Breast epithelium (tissue), 4 donors: Measurements from ENCODE around the gene UST. TPM values are rescaled to one million over a fixed set of nuclear protein-coding genes. Genes with fewer than 3 reads are reported as not detected.
"Not testable (repeated sequence)": the region's sequence is repeated elsewhere in the genome, so short reads cannot be mapped to it uniquely, and the experiment has no call there.

Experiments used
- DNase-seq, 2 donors: peaks; one replicate each; pipeline ENCODE4 v3.0.0-alpha.2; 2019; ENCODE audit warnings: low spot score in 2 of 2
- H3K27ac ChIP-seq, 2 donors: fragments of 200-600 bp; sonication (generic) in 1 of 2; one replicate each; pipeline ENCODE4 v1.5.1; 2016 to 2019; ENCODE audit warnings: mild to moderate bottlenecking in 1 of 2
- H3K27me3 ChIP-seq, 2 donors: fragments of 200-600 bp; sonication (generic) in 1 of 2; one replicate each; pipeline versions ENCODE4 v1.5.1 to v1.6.0; 2017 to 2019; ENCODE audit warnings: control low read depth in 1 of 2, mild to moderate bottlenecking in 1 of 2
- H3K36me3 ChIP-seq: fragments of 200-600 bp; one replicate; pipeline ENCODE4 v1.5.1; 2019
- H3K4me1 ChIP-seq, 2 donors: fragments of 200-600 bp; sonication (generic); one replicate each; pipeline ENCODE4 v1.5.1; 2016 to 2019; ENCODE audit warnings: control low read depth in 1 of 2
- H3K4me3 ChIP-seq, 3 donors: fragments of 200-600 bp; sonication (generic); 1 replicate in 2 of 3; 2 replicates in 1 of 3; pipeline ENCODE4 v1.5.1; 2016 to 2019; ENCODE audit warnings: mild to moderate bottlenecking in 3 of 3, moderate library complexity in 2 of 3
- H3K9me3 ChIP-seq, 2 donors: fragments of 200-600 bp; sonication (generic) in 1 of 2; one replicate each; pipeline ENCODE4 v1.5.1; 2016 to 2019; ENCODE audit warnings: control low read depth in 1 of 2
- POLR2A ChIP-seq: fragments of 450-650 bp; IDR thresholded peaks from one replicate; pipeline ENCODE4 v1.6.1; 2016; ENCODE audit warnings: antibody characterized with exemption, mild to moderate bottlenecking, moderate library complexity
- POLR2AphosphoS5 ChIP-seq, 3 donors: sonication (generic); formaldehyde crosslinking; IDR thresholded peaks; one replicate each; pipeline ENCODE4 v1.6.1; 2017; ENCODE audit warnings: antibody characterized with exemption in 3 of 3
- intact Hi-C: fragments of 100-400 bp; cut with DNase I; formaldehyde crosslinking; loops from one replicate; pipeline ENCODE4 v1.15.1; 2023; ENCODE audit warnings: low total_unique reads
- total RNA-seq, 3 donors: library from RNA; depleted of rRNA; stranded (reverse); fragments of >200 nt; gene quantifications; one replicate each; pipeline ENCODE4 v1.1.0, GENCODE V29; 2016
- TF ChIP-seq, protein P1 (sequence below), 3 donors: fragments of 450-650 bp; IDR thresholded peaks; one replicate each; pipeline ENCODE4 v1.5.1; 2016 to 2017; ENCODE audit warnings: antibody characterized with exemption in 3 of 3, mild to moderate bottlenecking in 3 of 3, moderate library complexity in 3 of 3

The UST gene
- total RNA-seq, 3 donors from 2014 or later: 10.5 to 28.8 (median 13.2) TPM

DNA sequence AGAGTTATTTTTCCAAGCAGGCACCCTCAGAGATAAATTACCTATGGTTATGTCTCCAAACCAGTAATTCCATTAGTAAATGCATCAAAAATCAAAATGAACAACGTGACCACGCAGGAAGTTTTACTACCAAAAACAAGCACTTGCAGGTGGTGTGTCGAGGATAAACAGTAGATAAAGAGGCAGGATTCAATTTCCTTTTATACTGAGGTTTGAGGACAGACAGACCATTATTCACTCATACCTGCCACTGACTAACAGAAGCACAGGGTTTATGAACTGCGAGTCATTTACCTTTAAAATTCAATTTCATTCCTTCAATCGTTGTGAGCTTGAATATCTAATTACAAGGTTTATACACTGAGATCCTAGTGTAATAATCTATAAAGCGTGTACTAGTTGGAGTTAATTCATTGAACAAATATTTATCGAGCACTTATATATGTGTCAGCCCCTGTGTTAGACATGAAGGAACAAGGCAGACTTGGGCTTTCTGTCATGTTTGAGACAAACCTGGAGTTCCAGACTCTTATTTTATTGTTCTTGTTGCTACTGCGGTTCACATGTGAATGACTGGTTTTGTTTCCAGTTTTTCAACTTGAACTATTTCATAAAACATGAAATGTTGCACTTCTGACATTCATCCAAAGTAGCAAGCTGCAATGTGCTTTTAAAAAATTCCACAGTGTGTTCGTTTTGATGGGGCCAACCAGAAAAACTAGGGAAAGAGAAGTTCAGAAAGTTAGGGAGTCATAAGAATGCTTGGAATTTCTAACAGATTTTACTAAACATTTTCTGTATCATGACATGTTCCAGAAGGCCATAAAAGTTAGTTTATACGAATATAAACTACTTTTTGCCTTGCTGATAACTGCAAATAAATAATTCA, 205.6 kb downstream of the UST start:
- Histone ChIP-seq H3K27ac (no peak overlapping the region), H3K4me3 (no peak overlapping the region), H3K9me3 (no peaks in the 10 kb centered on the region), H3K27me3 (no peaks in the 10 kb centered on the region), H3K4me1 (no peaks in the 10 kb centered on the region), H3K36me3 (no peaks in the 10 kb centered on the region)
- TF ChIP-seq, protein P1, sequence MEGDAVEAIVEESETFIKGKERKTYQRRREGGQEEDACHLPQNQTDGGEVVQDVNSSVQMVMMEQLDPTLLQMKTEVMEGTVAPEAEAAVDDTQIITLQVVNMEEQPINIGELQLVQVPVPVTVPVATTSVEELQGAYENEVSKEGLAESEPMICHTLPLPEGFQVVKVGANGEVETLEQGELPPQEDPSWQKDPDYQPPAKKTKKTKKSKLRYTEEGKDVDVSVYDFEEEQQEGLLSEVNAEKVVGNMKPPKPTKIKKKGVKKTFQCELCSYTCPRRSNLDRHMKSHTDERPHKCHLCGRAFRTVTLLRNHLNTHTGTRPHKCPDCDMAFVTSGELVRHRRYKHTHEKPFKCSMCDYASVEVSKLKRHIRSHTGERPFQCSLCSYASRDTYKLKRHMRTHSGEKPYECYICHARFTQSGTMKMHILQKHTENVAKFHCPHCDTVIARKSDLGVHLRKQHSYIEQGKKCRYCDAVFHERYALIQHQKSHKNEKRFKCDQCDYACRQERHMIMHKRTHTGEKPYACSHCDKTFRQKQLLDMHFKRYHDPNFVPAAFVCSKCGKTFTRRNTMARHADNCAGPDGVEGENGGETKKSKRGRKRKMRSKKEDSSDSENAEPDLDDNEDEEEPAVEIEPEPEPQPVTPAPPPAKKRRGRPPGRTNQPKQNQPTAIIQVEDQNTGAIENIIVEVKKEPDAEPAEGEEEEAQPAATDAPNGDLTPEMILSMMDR (IDR thresholded peaks at IDR 0.05): no peak
- TF ChIP-seq POLR2A (no peak), POLR2AphosphoS5 (IDR thresholded peaks at IDR 0.05) (no peak)
- intact Hi-C loops: no loop called here
- DNase-seq: no peak

DNA sequence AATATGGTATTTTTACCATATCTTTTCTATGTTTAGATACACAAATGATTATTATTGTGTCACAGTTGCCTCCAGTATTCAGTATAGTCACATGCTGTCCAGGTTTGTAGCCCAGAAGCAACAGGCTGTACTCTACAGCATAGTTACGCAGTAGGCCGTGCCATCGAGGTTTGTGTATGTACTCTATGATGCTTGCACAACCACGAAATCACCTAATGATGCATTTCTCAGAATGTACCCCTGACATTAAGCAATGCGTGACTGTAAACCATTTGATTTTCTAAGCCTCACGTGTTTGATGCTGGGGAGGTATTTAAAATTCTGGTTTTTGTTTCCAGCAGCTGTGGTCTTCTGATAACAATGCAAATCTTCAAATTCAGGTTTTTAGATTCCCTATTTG, 207.6 kb downstream of the UST start:
- Histone ChIP-seq H3K36me3 (no peaks in the 10 kb centered on the region), H3K4me1 (no peaks in the 10 kb centered on the region), H3K4me3 (no peak overlapping the region), H3K27me3 (no peaks in the 10 kb centered on the region), H3K27ac (no peak overlapping the region), H3K9me3 (no peaks in the 10 kb centered on the region)
- TF ChIP-seq POLR2AphosphoS5 (IDR thresholded peaks at IDR 0.05) (no peak), POLR2A (no peak)
- TF ChIP-seq, protein P1 (IDR thresholded peaks at IDR 0.05): no peak
- intact Hi-C loops: no loop called here
- no peak for DNase-seq

DNA sequence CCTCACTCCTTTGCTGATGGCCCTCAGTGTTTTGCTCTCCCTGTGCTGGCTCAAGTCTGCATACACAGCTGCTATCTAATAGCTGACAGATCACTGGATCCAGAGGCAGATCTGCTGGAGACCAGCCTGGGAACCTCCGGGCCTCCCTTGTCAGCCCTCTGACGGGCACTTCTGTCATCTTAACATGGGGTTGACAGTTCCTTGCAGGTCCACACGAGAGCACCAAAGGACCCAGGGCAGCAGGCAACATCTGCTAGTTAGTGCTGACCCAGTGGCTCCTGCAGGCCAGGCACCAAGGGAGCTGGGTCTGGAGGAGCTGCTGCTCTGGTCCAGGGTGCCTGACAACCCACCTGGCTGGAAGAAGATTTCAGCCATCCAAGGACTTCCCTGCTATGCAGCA, 208.1 kb downstream of the UST start:
- no peak overlapping the region for H3K4me3 ChIP-seq
- H3K36me3 ChIP-seq: no peaks in the 10 kb centered on the region
- H3K4me1 ChIP-seq: no peaks in the 10 kb centered on the region
- no peak for DNase-seq
- TF ChIP-seq POLR2A (no peak), POLR2AphosphoS5 (IDR thresholded peaks at IDR 0.05) (no peak)
- TF ChIP-seq, protein P1 (IDR thresholded peaks at IDR 0.05): no peak
- no peaks in the 10 kb centered on the region for H3K27me3 ChIP-seq
- H3K27ac ChIP-seq: no peak overlapping the region
- intact Hi-C loops: no loop called here
- H3K9me3 ChIP-seq: no peaks in the 10 kb centered on the region

DNA sequence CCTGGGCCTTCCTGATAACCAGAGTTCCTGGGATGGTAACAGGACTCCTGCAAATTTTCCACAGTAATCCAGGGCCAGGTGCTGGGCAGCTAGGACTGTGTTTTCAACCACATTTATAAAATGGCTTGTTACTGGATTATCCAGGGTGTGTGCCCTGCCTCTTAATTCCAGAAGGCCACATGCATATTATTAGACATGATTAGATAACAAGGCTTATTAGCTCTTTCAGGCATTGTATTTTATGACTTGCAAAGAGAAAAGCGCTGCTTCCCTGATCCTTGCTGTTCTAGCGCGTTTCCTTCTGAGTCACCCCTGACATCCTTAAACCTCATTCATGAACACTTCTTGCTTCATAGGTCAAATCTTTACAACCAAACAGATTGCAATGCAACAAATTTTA, 208.6 kb downstream of the UST start:
- no peaks in the 10 kb centered on the region for H3K9me3 ChIP-seq
- H3K36me3 ChIP-seq: no peaks in the 10 kb centered on the region
- no peaks in the 10 kb centered on the region for H3K27me3 ChIP-seq
- TF ChIP-seq, protein P1 (IDR thresholded peaks at IDR 0.05): no peak
- TF ChIP-seq POLR2AphosphoS5 (IDR thresholded peaks at IDR 0.05) (no peak), POLR2A (no peak)
- intact Hi-C loops: no loop called here
- no peak overlapping the region for H3K4me3 ChIP-seq
- no peak overlapping the region for H3K27ac ChIP-seq
- no peak for DNase-seq
- H3K4me1 ChIP-seq: no peaks in the 10 kb centered on the region

DNA sequence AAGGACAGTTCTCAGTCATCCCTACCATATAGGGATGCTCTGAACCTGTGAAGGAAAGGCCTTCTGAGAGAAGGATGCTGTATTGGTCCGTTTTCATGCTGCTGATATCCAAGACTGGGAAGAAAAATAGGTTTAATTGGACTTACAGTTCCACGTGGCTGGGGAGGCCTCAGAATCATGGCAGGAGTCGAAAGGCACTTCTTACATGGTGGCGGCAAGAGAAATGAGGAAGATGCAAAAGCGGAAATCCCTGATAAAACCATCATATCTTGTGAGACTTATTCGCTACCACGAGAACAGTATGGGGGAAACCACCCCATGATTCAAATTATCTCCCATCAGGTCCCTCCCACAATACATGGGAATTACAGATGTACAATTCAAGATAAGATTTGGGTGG, 209.3 kb downstream of the UST start:
- H3K27ac ChIP-seq, H3K9me3 ChIP-seq, intact Hi-C loops, DNase-seq, H3K36me3 ChIP-seq, H3K27me3 ChIP-seq, H3K4me3 ChIP-seq, H3K4me1 ChIP-seq: not testable (repeated sequence)
